ENCODE results near the gene CHD9. TPM values are rescaled to one million over a fixed set of nuclear protein-coding genes. Genes with fewer than 3 reads are reported as not detected.

The CHD9 gene
- total RNA-seq, 3 donors from 2014 or later (not counting 1 experiment from before 2014, with no cell fraction given) = 81.4 to 85.2 (median 81.9) TPM

DNA sequence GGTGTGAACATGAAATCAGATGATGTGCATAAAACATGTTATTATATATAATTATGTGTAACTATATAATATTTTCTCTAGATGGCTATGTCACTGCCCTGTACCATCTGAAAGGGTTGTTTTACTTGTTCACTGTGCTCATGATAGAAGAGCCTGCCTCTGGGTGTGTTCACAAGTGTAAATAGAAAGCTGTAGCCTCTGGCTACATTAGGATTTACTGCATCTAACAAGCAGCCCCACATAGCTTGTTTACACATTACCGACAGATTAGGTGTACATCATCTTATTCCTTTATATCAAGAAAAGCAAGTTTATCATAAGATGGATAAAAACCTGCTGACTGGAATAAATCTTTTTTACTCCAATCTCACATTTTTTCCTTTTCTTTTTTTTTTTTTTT is 46.1 kb downstream of the CHD9 start:
- H3K27me3 ChIP-seq (ENCODE audit: control insufficient read depth, insufficient read depth, low read length) = no peaks in the 10 kb centered on the region
- Mint-ChIP-seq H3K9me3 (no peaks in the 10 kb centered on the region), H3K36me3 (no peaks in the 10 kb centered on the region), H3K27ac (peak overlapping the region in 1 of 2 donors; percentile 96), H3K4me1 (peaks cover 16 to 30% of the 10 kb centered on the region in 2 donors), H3K27me3 (ENCODE audit: low read depth in 2 of 2) (no peaks in the 10 kb centered on the region), H3K4me3 (peak overlapping the region; percentile 61)
- H3K4me3 ChIP-seq (ENCODE audit: low read length) = no peak overlapping the region
- WGBS (ENCODE audit: insufficient coverage) = no CpG with 5 or more reads among the region's 1 CpG
- no peak overlapping the region for H3K27ac ChIP-seq (ENCODE audit: low read length)
- no peaks in the 10 kb centered on the region for H3K9me3 ChIP-seq (ENCODE audit: control insufficient read depth, insufficient read depth, low read length)
- TF ChIP-seq, protein P1, sequence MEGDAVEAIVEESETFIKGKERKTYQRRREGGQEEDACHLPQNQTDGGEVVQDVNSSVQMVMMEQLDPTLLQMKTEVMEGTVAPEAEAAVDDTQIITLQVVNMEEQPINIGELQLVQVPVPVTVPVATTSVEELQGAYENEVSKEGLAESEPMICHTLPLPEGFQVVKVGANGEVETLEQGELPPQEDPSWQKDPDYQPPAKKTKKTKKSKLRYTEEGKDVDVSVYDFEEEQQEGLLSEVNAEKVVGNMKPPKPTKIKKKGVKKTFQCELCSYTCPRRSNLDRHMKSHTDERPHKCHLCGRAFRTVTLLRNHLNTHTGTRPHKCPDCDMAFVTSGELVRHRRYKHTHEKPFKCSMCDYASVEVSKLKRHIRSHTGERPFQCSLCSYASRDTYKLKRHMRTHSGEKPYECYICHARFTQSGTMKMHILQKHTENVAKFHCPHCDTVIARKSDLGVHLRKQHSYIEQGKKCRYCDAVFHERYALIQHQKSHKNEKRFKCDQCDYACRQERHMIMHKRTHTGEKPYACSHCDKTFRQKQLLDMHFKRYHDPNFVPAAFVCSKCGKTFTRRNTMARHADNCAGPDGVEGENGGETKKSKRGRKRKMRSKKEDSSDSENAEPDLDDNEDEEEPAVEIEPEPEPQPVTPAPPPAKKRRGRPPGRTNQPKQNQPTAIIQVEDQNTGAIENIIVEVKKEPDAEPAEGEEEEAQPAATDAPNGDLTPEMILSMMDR (IDR thresholded peaks at IDR 0.05) = no peak
- intact Hi-C loops (cut with micrococcal nuclease) = no loop called here
- peaks cover 31% of the 10 kb centered on the region for H3K4me1 ChIP-seq (ENCODE audit: control insufficient read depth, insufficient read depth, low read length)
- no peaks in the 10 kb centered on the region for H3K36me3 ChIP-seq (ENCODE audit: control insufficient read depth, insufficient read depth, low read length)
- no peak for DNase-seq
- no peak for ATAC-seq

DNA sequence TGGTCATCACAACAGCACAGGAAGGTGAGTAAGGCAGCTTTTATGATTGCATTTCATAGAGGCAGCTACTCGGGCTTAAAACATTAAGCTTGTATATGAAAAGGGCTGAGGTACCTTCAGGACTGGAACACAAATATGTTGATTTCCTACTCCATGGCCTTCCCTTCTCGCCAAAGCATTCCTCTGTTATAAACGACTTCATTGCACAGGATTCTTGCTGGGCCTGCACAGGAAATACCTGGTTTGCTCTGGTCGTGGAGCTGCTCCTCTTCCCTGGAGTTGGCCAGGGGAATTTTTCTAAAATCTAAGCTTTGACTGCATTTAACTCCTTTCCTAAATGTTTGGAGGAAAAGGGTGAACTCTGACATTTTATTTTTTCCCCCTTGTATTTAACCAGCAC is 49.0 kb downstream of the CHD9 start:
- no peak overlapping the region for H3K27ac ChIP-seq (ENCODE audit: low read length)
- Mint-ChIP-seq H3K4me1 (peaks cover 18 to 19% of the 10 kb centered on the region in 2 donors), H3K36me3 (no peaks in the 10 kb centered on the region), H3K27me3 (ENCODE audit: low read depth in 2 of 2) (no peaks in the 10 kb centered on the region), H3K27ac (no peak overlapping the region), H3K9me3 (no peaks in the 10 kb centered on the region), H3K4me3 (no peak overlapping the region)
- DNase-seq (no peak), ATAC-seq (no peak)
- H3K4me1 ChIP-seq (ENCODE audit: control insufficient read depth, insufficient read depth, low read length) = peaks cover 20% of the 10 kb centered on the region
- no peaks in the 10 kb centered on the region for H3K27me3 ChIP-seq (ENCODE audit: control insufficient read depth, insufficient read depth, low read length)
- intact Hi-C loops (cut with micrococcal nuclease) = no loop called here
- WGBS (ENCODE audit: insufficient coverage) = 88% methylated on average over 4 of the region's 4 CpGs
- H3K4me3 ChIP-seq (ENCODE audit: low read length) = no peak overlapping the region
- TF ChIP-seq, protein P1 (IDR thresholded peaks at IDR 0.05) = no peak
- H3K9me3 ChIP-seq (ENCODE audit: control insufficient read depth, insufficient read depth, low read length) = no peaks in the 10 kb centered on the region
- peaks cover 2% of the 10 kb centered on the region for H3K36me3 ChIP-seq (ENCODE audit: control insufficient read depth, insufficient read depth, low read length)

DNA sequence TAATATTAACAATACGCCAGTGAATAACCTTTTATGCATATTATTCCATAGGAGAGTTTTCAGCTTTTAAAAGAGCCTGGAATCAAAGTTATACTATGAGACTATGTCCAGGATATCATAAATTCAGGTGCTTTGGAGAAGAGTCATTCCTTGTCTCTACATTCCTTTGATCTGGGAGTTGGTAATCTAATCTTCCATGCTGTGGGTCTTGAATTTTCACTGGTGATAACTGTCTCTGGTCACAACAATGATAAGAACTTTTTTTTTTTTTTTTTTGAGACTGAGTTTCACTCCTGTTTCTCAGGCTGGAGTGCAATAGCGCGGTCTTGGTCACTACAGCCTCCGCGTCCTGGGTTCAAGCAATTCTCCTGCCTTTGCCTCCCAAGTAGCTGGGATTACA is 50.8 kb downstream of the CHD9 start:
- Histone ChIP-seq H3K4me1 (ENCODE audit: control insufficient read depth, insufficient read depth, low read length) (peaks cover 2% of the 10 kb centered on the region), H3K9me3 (ENCODE audit: control insufficient read depth, insufficient read depth, low read length) (no peaks in the 10 kb centered on the region), H3K27ac (ENCODE audit: low read length) (no peak overlapping the region), H3K36me3 (ENCODE audit: control insufficient read depth, insufficient read depth, low read length) (peaks cover 2% of the 10 kb centered on the region), H3K4me3 (ENCODE audit: low read length) (no peak overlapping the region), H3K27me3 (ENCODE audit: control insufficient read depth, insufficient read depth, low read length) (no peaks in the 10 kb centered on the region)
- Mint-ChIP-seq H3K27ac (no peak overlapping the region), H3K36me3 (no peaks in the 10 kb centered on the region), H3K27me3 (ENCODE audit: low read depth in 2 of 2) (no peaks in the 10 kb centered on the region), H3K9me3 (no peaks in the 10 kb centered on the region), H3K4me3 (no peak overlapping the region), H3K4me1 (peaks cover 6 to 7% of the 10 kb centered on the region in 2 donors)
- 98% methylated on average over 4 of the region's 5 CpGs for WGBS (ENCODE audit: insufficient coverage)
- TF ChIP-seq, protein P1 (IDR thresholded peaks at IDR 0.05) = no peak
- no peak for ATAC-seq
- no peak for DNase-seq
- intact Hi-C loops (cut with micrococcal nuclease) = no loop called here

DNA sequence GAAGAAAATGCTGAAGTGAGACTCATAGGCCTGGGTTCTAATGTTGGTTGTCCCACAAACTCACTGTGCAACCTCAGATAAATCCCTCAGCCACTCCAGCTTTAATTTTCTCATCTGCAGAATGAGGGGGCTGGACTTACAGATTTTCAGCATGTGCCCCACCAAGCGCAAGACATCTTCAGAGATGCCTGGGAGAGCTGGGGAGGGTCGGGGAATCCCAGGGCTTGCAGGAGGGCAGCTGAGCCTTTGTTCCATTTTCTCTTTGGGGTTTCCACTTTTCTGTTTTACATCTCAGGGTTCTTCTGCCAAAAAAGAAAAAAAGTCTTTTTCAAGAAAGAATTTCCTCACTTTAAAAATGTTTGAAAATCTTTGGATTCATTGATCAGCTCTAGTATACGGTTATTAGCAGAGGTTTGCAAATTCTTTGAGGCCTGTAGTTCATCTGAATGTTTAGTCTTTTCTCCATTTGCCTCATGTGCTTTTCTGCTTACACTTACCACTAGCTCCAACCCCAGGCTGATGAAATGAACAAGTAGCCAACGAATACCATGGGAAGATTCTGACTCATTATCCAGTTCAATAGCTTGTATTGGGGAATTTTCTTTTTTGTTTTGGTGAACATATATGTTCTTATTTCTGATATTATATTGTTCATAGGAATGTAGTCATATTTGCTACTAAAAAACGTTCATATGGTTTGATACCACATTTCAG is 56.4 kb downstream of the CHD9 start:
- intact Hi-C loops (cut with micrococcal nuclease) = no loop called here
- Mint-ChIP-seq H3K27me3 (ENCODE audit: low read depth in 2 of 2) (no peaks in the 10 kb centered on the region), H3K27ac (no peak overlapping the region), H3K9me3 (no peaks in the 10 kb centered on the region), H3K36me3 (no peaks in the 10 kb centered on the region), H3K4me3 (no peak overlapping the region), H3K4me1 (peaks cover 5 to 8% of the 10 kb centered on the region in 2 donors)
- Histone ChIP-seq H3K4me3 (ENCODE audit: low read length) (no peak overlapping the region), H3K4me1 (ENCODE audit: control insufficient read depth, insufficient read depth, low read length) (no peaks in the 10 kb centered on the region), H3K9me3 (ENCODE audit: control insufficient read depth, insufficient read depth, low read length) (no peaks in the 10 kb centered on the region), H3K27ac (ENCODE audit: low read length) (no peak overlapping the region), H3K36me3 (ENCODE audit: control insufficient read depth, insufficient read depth, low read length) (peaks cover 2% of the 10 kb centered on the region), H3K27me3 (ENCODE audit: control insufficient read depth, insufficient read depth, low read length) (no peaks in the 10 kb centered on the region)
- no peak for ATAC-seq
- WGBS (ENCODE audit: insufficient coverage) = 78% methylated on average over 4 of the region's 5 CpGs
- TF ChIP-seq, protein P1 (IDR thresholded peaks at IDR 0.05) = no peak
- DNase-seq = no peak
